DMS 273 treated with DMSO at 0.1 percent for 48 hours (cell line): ENCODE results near the gene SCYL1.

Experiments used
- DNase-seq: peaks from one replicate; lab custom pipeline; 2025; lab: John Stamatoyannopoulos, UW

Gene SCYL1

GRCh38 chr11:65537296-65537597 is 12.4 kb downstream of the SCYL1 start:
- DNase-seq = no peak

DNA sequence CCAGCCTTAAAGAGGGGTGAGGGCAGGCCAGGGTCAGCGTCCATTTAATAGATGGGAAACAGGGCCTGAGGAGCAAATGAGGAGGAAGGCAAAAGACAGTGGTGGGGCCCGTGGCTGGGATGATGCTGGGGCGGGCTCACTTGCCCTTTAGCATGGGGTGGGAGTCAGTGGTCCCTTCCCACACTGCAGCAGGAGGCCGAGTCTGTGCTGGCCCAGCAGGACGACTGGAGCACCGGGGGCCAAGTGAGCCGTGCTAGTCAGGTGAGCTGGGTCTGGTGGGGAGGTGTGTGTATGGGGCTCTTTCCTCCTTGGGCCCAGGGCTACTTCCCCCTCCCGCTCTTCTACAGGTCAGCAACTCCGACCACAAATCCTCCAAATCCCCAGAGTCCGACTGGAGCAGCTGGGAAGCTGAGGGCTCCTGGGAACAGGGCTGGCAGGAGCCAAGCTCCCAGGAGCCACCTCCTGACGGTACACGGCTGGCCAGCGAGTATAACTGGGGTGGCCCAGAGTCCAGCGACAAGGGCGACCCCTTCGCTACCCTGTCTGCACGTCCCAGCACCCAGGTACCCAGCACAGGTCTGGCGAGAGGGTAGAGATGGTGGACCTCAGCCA is 12.8 kb downstream of the SCYL1 start:
- DNase-seq = no peak

DNA sequence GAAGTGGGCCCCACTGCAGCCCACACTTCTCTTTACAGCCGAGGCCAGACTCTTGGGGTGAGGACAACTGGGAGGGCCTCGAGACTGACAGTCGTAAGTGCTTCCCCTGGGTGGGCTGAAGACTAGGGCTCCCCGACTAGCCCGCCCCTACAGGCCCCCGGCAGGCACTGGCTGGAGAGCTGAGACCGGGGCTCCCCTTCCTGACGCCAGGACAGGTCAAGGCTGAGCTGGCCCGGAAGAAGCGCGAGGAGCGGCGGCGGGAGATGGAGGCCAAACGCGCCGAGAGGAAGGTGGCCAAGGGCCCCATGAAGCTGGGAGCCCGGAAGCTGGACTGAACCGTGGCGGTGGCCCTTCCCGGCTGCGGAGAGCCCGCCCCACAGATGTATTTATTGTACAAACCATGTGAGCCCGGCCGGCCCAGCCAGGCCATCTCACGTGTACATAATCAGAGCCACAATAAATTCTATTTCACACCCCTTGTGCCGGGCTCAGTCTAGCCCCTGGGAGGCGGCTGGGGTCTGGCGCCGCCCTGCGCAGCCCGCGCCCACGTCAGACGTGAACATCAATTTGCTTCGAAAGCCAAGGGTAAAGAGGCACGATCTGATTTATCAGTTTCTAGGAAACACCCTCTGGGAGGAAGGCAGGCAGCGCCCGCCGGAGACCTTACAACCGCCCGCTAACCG is 13.5 kb downstream of the SCYL1 start:
- no peak for DNase-seq

- no peak for DNase-seq
Observed at GRCh38 chr11:65538915-65539743, 14.2 kb downstream of the SCYL1 start.

GRCh38 chr11:65539744-65540289 is 14.9 kb downstream of the SCYL1 start:
- no peak for DNase-seq

DNA sequence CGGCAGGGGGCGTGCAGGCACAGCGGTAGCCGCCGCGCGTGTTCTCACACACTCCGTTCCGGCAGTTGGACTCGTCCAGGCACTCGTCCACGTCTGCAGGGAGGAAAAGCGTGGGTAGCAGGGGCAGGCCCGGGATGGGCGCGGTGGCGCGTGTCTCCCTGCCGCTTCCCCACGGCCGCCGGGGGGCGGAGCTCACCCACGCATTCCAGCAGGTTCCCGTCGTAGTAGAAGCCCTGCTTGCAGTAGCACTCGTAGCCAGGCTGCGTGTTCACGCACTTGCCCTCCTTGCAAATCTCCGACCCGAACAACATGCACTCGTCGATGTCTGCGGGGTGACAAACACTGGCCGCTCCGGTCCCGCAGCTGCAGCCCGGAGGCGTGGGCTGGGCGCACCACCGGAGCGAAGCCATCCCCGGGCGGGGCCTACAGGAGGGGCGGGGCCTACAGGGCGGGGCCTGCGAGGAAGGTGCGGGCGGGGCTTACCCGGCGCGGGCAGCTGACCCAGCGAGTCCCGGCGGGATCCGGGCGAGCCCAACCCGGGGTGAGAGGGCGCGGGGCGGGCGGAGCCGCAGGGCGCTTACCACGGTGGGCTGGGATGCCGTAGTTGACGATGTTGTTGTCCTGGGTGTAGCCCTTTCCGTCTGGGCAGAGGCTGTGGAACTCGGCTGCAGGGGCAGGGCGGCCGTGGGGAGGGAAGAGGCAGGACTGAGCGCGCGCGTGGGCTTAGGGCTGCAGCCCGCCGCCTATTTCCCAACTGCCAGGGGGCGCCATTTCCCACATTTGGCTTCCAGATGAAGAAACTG is 15.6 kb downstream of the SCYL1 start:
- peak; percentile 33 for DNase-seq

- no peak for DNase-seq
Observed at GRCh38 chr11:65541093-65541982, 16.5 kb downstream of the SCYL1 start.

- DNase-seq = no peak
Observed at GRCh38 chr11:65542738-65543390, 18.0 kb downstream of the SCYL1 start.

DNA sequence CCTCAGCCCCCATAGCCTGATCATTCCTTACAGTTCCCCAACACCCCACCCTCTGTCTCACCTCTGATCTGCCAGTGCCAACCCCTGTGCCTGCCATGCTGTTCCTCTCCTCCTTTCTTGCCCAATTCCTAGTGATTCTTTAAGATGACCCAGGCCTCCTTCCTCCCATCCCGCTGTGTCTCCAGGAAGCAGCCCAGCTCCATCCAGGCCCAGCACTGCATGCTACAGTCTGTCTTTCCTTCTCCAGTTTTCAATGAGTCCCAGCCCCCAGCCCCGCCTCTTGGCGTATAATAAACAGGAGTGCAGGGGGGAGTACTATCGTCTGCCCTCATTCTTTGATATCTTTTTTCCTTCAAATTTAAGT is 21.0 kb downstream of the SCYL1 start:
- no peak for DNase-seq

- DNase-seq = no peak
Observed at GRCh38 chr11:65546217-65546958, 21.5 kb downstream of the SCYL1 start.

DNA sequence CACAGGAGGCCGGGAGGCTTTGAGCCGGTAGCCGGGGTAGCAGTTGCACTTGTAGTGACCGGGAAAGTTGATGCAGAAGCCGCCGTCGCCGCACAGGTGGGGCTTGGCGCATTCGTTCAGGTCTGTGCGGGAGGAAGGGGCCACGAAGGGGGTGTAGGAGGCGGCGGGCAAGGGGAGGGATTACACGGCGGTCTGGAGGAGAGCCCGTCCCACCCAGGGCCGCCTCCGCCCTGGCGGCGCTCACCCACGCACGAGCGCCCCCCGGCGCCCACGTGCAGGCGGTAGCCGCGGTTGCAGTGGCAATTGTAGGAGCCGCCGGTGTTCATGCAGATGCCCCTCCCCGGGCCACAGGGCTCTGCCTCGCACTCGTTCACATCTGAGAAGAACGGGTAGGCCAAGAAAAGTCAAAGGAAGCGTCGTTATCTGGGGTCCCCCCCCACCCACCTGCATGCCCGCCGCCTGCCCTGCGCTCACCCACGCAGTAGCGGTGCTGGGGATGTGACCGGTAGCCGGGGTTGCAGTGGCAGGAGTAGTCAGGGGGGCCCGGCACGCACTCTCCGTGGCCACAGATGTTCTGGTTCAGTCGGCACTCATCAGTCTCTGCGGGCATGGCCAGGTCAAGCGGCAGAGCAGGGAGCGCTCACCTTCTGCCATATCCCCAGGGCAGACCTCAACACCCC is 22.7 kb downstream of the SCYL1 start:
- no peak for DNase-seq

- DNase-seq = no peak
Observed at GRCh38 chr11:65548395-65548794, 23.5 kb downstream of the SCYL1 start.

- no peak for DNase-seq
Observed at GRCh38 chr11:65549096-65549495, 24.2 kb downstream of the SCYL1 start.

DNA sequence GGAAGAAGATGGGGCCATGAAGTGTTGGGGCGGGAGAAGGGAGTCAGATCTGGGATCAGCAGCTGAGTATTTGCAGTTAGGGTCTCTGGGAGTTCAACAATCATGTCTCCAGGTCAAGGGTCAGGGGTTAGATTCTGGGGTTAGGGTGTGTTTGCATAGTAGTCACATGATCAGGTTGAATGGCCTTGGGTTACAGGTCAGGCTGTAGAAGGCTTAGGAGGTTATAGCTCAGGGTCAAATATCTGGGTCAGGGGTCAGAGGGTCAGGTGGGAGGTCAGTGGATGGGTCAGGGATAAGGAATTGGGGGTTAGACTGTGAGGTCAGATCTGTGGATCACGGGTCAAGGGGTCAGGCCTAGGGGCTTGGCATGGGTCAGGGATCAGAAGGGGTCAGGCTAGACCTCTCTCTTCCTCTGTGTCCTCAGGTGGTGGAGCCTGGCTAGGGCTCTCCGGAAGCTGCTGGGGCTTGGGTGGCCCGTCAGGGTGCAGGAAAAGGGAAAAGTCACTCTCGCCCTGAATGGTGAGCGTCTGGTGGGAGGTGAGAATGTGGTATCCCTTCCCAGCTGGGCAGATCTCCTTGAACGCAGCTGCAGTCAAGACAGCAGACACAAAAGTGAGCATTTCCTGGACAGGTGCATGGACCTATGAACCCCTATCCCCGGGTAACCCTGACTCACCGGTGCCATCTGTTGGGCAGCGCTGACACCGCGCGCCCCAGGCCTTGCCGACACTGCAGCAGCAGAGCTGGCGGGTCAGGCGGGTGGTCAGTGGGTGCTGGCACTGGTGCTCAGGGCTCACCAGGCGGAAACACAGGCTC is 26.9 kb downstream of the SCYL1 start:
- no peak for DNase-seq

GRCh38 chr11:65552388-65552951 is 27.6 kb downstream of the SCYL1 start:
- no peak for DNase-seq

- no peak for DNase-seq
Observed at GRCh38 chr11:65553301-65554001, 28.6 kb downstream of the SCYL1 start.

- DNase-seq = no peak
Observed at GRCh38 chr11:65554057-65554818, 29.4 kb downstream of the SCYL1 start.
